ENCODE results near the gene ING3. TPM values are rescaled to one million over a fixed set of nuclear protein-coding genes. Genes with fewer than 3 reads are reported as not detected.

ING3 gene
- total and polyA plus RNA-seq, 10 donors = 10.2 to 40.9 (median 29.1) TPM

DNA sequence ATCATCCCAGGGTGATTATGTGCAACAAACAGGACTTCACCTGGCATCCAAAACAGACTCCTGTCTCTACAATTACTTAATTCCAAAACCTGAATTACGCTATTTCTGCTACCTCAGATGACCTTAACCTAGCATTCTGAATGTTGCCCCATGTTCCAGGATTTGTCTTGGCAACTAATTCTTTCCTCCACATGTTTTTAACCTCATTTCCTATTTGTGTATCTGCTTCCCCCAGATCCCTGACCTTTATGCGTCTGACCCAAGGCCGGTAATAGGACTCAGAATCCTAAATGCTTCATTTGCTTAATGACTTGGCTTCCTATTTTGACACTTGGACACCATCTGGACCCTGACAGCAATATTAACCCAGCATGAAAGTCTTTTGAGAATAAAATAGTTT lies 8.7 kb upstream of the ING3 start:
- peak overlapping the region; percentile 20 to 80 (median 66) for H3K27ac ChIP-seq
- 30 to 50% (median 42%) methylated on average over 3 of the region's 3 CpGs for WGBS, 5 donors
- H3K4me3 ChIP-seq = no peak overlapping the region
- no peaks in the 10 kb centered on the region for H3K36me3 ChIP-seq
- no peaks in the 10 kb centered on the region for H3K27me3 ChIP-seq (replicated peaks in 1 of 7)
- no peak for DNase-seq
- TF ChIP-seq, protein P1, sequence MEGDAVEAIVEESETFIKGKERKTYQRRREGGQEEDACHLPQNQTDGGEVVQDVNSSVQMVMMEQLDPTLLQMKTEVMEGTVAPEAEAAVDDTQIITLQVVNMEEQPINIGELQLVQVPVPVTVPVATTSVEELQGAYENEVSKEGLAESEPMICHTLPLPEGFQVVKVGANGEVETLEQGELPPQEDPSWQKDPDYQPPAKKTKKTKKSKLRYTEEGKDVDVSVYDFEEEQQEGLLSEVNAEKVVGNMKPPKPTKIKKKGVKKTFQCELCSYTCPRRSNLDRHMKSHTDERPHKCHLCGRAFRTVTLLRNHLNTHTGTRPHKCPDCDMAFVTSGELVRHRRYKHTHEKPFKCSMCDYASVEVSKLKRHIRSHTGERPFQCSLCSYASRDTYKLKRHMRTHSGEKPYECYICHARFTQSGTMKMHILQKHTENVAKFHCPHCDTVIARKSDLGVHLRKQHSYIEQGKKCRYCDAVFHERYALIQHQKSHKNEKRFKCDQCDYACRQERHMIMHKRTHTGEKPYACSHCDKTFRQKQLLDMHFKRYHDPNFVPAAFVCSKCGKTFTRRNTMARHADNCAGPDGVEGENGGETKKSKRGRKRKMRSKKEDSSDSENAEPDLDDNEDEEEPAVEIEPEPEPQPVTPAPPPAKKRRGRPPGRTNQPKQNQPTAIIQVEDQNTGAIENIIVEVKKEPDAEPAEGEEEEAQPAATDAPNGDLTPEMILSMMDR (IDR thresholded peaks at IDR 0.05 in 8 of 11, conservative IDR thresholded peaks at IDR 0.05 in 3 of 11) = no peak
- no peak for TF ChIP-seq POLR2A (IDR thresholded peaks at IDR 0.05)
- peak in 1 of 3 donors; percentile 81 for TF ChIP-seq POLR2AphosphoS5 (IDR thresholded peaks at IDR 0.05)
- intact Hi-C loops (cut with DNase I; ENCODE audit: low total_unique reads) = no loop called here
- H3K4me1 ChIP-seq = peaks cover 0 to 6% (median 2%) of the 10 kb centered on the region in 6 donors
- H3K9me3 ChIP-seq = no peaks in the 10 kb centered on the region

DNA sequence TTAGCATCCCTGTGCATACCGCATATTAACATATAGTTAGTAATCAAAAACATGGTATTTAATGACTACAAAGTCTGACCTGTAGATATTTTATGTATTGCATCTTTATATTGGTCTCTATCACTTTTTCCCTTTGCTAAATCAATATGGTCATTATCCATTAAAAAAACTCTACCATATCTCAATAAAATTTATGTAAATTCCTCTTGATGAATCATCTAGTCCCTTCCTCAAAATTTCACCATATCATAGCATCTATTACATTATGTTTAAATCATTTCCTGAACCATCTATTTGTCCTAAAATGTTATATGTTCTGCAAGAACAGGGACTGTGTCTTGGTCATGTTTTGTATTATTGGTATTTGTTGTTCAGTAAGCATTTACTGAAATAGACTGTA lies 7.7 kb upstream of the ING3 start:
- Histone ChIP-seq H3K27me3 (replicated peaks in 1 of 7) (no peaks in the 10 kb centered on the region), H3K4me3 (no peak overlapping the region), H3K27ac (peak overlapping the region; percentile 4 to 78 (median 29)), H3K36me3 (no peaks in the 10 kb centered on the region), H3K4me1 (peaks cover 0 to 6% (median 2%) of the 10 kb centered on the region in 6 donors), H3K9me3 (no peaks in the 10 kb centered on the region)
- no peak for DNase-seq
- intact Hi-C loops (cut with DNase I; ENCODE audit: low total_unique reads) = no loop called here
- 92 to 100% (median 96%) methylated on average over 1 of the region's 1 CpG for WGBS, 5 donors
- TF ChIP-seq POLR2A (IDR thresholded peaks at IDR 0.05) = no peak
- no peak for TF ChIP-seq POLR2AphosphoS5 (IDR thresholded peaks at IDR 0.05)
- TF ChIP-seq, protein P1 (IDR thresholded peaks at IDR 0.05 in 8 of 11, conservative IDR thresholded peaks at IDR 0.05 in 3 of 11) = no peak

DNA sequence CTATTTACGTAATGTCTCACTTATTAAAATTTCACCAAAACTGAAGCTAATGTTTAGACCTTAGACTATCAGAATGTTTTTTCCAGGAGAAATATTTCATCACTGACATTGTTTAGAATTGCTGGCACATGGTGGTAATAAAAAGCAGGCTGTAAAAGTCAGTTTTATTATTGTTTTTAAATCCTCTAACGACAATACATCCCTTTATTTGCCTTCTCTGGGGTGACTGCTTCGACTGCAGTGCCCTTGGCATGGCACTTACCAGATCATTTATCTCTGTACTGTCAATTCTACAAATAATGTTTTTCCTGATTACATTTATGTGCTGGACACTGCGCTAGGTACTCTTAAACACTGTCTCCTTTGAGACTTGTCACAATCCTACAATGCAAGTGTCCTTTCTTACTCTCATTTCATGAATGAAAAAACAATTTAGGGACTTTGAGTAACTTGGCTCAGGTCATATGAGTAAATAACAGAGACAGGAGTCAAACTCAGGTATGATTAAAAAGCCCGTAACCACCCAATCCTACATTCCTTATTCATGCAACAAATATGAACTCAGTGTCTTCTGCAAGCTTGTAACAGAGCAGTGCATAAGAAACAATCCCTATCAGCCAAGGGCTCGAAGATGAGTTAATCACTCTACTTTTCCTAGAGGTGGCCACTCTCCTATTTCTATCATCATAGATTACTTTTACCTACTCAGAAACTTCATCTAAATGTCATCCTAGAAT lies 5.6 kb upstream of the ING3 start:
- H3K4me1 ChIP-seq = peaks cover 0 to 18% (median 8%) of the 10 kb centered on the region in 6 donors
- peak overlapping the region in 1 of 8 donors; percentile 7 for H3K27ac ChIP-seq
- no peaks in the 10 kb centered on the region for H3K27me3 ChIP-seq (replicated peaks in 1 of 7)
- H3K36me3 ChIP-seq = no peaks in the 10 kb centered on the region
- TF ChIP-seq POLR2AphosphoS5 (IDR thresholded peaks at IDR 0.05) (no peak), POLR2A (IDR thresholded peaks at IDR 0.05) (no peak)
- TF ChIP-seq, protein P1 (IDR thresholded peaks at IDR 0.05 in 8 of 11, conservative IDR thresholded peaks at IDR 0.05 in 3 of 11) = no peak
- no peak overlapping the region for H3K4me3 ChIP-seq
- H3K9me3 ChIP-seq = no peaks in the 10 kb centered on the region
- DNase-seq = no peak
- intact Hi-C loops (cut with DNase I; ENCODE audit: low total_unique reads) = no loop called here
- 70 to 88% (median 81%) methylated on average over 6 of the region's 6 CpGs for WGBS, 5 donors

DNA sequence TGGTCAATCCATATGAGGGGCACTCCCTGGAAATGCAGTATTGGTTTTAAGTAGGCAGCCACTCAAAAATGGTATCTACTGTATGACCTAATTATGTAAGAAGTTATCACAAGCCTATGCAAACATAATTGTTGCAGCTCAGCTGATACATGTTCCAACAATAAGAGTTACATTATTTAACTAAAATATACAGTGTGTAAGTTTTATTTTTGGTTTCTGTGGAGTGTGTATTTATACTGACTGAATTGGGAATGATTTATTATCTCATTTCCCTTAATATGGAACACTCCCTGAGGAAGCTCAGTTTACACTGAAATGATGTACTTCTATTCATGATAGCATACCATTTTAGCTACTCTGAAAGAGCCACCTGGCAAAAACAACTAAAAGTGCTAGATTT lies 2.6 kb upstream of the ING3 start:
- Histone ChIP-seq H3K27ac (no peak overlapping the region), H3K36me3 (peaks cover 0 to 13% (median 0%) of the 10 kb centered on the region in 6 donors), H3K4me3 (no peak overlapping the region), H3K9me3 (no peaks in the 10 kb centered on the region), H3K27me3 (replicated peaks in 1 of 7) (no peaks in the 10 kb centered on the region), H3K4me1 (peaks cover 8 to 33% (median 27%) of the 10 kb centered on the region in 6 donors)
- TF ChIP-seq POLR2A (IDR thresholded peaks at IDR 0.05) (no peak), POLR2AphosphoS5 (IDR thresholded peaks at IDR 0.05) (no peak)
- TF ChIP-seq, protein P1 (IDR thresholded peaks at IDR 0.05 in 8 of 11, conservative IDR thresholded peaks at IDR 0.05 in 3 of 11) = no peak
- intact Hi-C loops (cut with DNase I; ENCODE audit: low total_unique reads) = no loop called here
- no peak for DNase-seq
